HepG2 (cell line): ENCODE results near the gene TREH. TPM values are rescaled to one million over a fixed set of nuclear protein-coding genes. Genes with fewer than 3 reads are reported as not detected.

Source experiments
- AHR ChIP-seq: IDR thresholded peaks from 2 replicates; pipeline ENCODE4 v1.6.1; 2018; ENCODE audit warnings: missing genetic modification reagents, missing compliant biosample characterization
- CENPX ChIP-seq: sonication (generic); formaldehyde crosslinking; IDR thresholded peaks from 2 replicates; pipeline ENCODE4 v1.9.0; 2021; ENCODE audit warnings: mild to moderate bottlenecking, missing genetic modification reagents, moderate library complexity
- DNMT3B ChIP-seq: conservative IDR thresholded peaks from 2 replicates; pipeline ENCODE4 v1.6.1; 2016; ENCODE audit warnings: missing biosample characterization, control low read depth
- LCORL ChIP-seq, 2 experiments: fragments of 450-650 bp in 1 of 2; sonication (generic) in 1 of 2; formaldehyde crosslinking in 1 of 2; IDR thresholded peaks; 2 replicates each; pipeline versions ENCODE4 v1.5.0 to v1.6.1; 2017 to 2020; ENCODE audit warnings: antibody characterized with exemption in 1 of 2, missing genetic modification reagents in 1 of 2
- NFYB ChIP-seq: sonication (generic); formaldehyde crosslinking; IDR thresholded peaks from 2 replicates; pipeline ENCODE4 v1.4.0; 2020; ENCODE audit warnings: missing genetic modification reagents
- RCOR2 ChIP-seq: IDR thresholded peaks from 2 replicates; pipeline ENCODE4 v1.6.1; 2016; ENCODE audit warnings: missing biosample characterization, missing genetic modification reagents
- SETDB1 ChIP-seq: sonication (generic); formaldehyde crosslinking; IDR thresholded peaks from 2 replicates; pipeline ENCODE4 v1.5.1; 2020; ENCODE audit warnings: missing genetic modification reagents, mild to moderate bottlenecking, borderline replicate concordance
- ZEB1 ChIP-seq: IDR thresholded peaks from 2 replicates; pipeline ENCODE4 v1.6.1; 2012; ENCODE audit warnings: mild to moderate bottlenecking, low read depth, inconsistent platforms; ENCODE audit not compliant: insufficient replicate concordance
- ZNF101 ChIP-seq: sonication (generic); formaldehyde crosslinking; IDR thresholded peaks from 2 replicates; pipeline ENCODE4 v1.4.0; 2020; ENCODE audit warnings: mild to moderate bottlenecking, low read depth, missing genetic modification reagents, borderline replicate concordance
- ZNF616 ChIP-seq: sonication (generic); formaldehyde crosslinking; IDR thresholded peaks from 2 replicates; pipeline ENCODE4 v1.5.0; 2020; ENCODE audit warnings: low read depth, mild to moderate bottlenecking, missing genetic modification reagents
- ZNF678 ChIP-seq: sonication (generic); formaldehyde crosslinking; IDR thresholded peaks from 2 replicates; pipeline ENCODE4 v1.4.0; 2020; ENCODE audit warnings: mild to moderate bottlenecking, missing genetic modification reagents
- polyA plus RNA-seq, 8 experiments: library from polyadenylated mRNA; depleted of rRNA in 3 of 8; stranded (reverse) in 7 of 8; unstranded in 1 of 8; fragments of >200 nt; fragmentation: Illumina TruSeq in 4 of 8; extraction: Trizol in 4 of 8; gene quantifications; 2 replicates each; pipeline versions ENCODE4 v1.2.1 to v1.2.3, GENCODE V29; 2011 to 2016; ENCODE audit warnings: low read depth in 4 of 8, missing spikeins in 1 of 8, mixed read lengths in 1 of 8; ENCODE audit not compliant: insufficient read depth in 1 of 8
- total RNA-seq, 5 experiments: library from RNA; depleted of rRNA; stranded (reverse); fragments of >200 nt; fragmentation: Illumina TruSeq; extraction: Trizol; gene quantifications; 2 replicates each; pipeline ENCODE4 v1.2.3, GENCODE V29; 2016; ENCODE audit warnings: low read depth in 1 of 5
- TF ChIP-seq, protein P1 (sequence below): sonication (generic); formaldehyde crosslinking; IDR thresholded peaks from 2 replicates; pipeline ENCODE4 v1.4.0; 2020; ENCODE audit warnings: missing genetic modification reagents
- TF ChIP-seq, protein P2 (sequence below): sonication (generic); formaldehyde crosslinking; IDR thresholded peaks from 2 replicates; pipeline ENCODE4 v1.5.0; 2020; ENCODE audit warnings: mild to moderate bottlenecking, missing genetic modification reagents, borderline replicate concordance
- TF ChIP-seq, protein P3 (sequence below): sonication (generic); formaldehyde crosslinking; IDR thresholded peaks from 2 replicates; pipeline ENCODE4 v1.4.0; 2020; ENCODE audit warnings: missing genetic modification reagents
- TF ChIP-seq, protein P4 (sequence below): sonication (generic); formaldehyde crosslinking; IDR thresholded peaks from 2 replicates; pipeline ENCODE4 v1.8.1; 2023; ENCODE audit warnings: mild to moderate bottlenecking, missing genetic modification reagents
- TF ChIP-seq, protein P5 (sequence below): sonication (generic); formaldehyde crosslinking; IDR thresholded peaks from 2 replicates; pipeline ENCODE4 v1.4.0; 2020; ENCODE audit warnings: mild to moderate bottlenecking, missing genetic modification reagents, borderline replicate concordance

TREH gene
- total and polyA plus RNA-seq, 2 of the 13 experiments (the other 11 are each of a cell fraction or from before 2014, with no cell fraction given), result 0.53 to 0.86 TPM

DNA sequence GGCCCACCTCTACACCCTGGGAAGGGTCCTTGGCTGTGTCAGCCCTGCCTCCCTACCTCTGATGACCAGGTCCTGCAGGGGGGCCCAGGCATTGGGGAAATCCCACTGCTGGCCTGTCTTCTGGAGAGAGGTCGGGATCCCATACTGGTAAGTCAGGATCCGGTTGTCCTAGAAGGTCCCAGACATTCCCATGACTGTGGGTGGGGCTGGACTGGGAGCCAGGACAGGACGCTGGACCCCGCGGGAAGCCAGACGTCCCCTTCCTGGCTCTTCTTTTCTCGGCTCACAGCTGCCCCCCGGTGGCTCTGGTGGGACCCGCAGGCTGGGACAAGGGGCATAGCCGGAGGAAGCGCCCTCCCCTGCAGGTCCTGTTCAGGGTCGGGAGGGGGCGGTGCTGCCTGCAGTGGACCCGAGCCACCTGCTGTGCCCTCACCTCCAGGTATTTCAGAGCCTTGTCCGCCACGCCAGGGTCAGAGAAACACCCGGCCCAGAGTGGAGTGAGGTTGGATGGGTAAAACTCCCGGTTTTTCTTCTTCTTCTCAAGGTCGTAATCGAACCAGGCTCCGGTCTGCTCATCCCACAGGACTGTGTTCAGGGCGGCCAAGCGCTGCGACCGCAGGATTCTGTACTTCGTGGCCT lies 20.0 kb downstream of the TREH start (continued):
- TF ChIP-seq, protein P1, sequence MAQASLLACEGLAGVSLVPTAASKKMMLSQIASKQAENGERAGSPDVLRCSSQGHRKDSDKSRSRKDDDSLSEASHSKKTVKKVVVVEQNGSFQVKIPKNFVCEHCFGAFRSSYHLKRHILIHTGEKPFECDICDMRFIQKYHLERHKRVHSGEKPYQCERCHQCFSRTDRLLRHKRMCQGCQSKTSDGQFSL, result no peak
- TF ChIP-seq, protein P2, sequence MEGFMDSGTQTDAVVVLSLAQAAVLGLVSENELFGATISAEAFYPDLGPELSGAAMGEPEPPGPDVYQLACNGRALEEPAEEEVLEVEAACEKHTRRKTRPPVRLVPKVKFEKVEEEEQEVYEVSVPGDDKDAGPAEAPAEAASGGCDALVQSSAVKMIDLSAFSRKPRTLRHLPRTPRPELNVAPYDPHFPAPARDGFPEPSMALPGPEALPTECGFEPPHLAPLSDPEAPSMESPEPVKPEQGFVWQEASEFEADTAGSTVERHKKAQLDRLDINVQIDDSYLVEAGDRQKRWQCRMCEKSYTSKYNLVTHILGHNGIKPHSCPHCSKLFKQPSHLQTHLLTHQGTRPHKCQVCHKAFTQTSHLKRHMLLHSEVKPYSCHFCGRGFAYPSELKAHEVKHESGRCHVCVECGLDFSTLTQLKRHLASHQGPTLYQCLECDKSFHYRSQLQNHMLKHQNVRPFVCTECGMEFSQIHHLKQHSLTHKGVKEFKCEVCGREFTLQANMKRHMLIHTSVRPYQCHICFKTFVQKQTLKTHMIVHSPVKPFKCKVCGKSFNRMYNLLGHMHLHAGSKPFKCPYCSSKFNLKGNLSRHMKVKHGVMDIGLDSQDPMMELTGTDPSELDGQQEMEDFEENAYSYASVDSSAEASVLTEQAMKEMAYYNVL (CRISPR knock-in tag), result no peak
- TF ChIP-seq, protein P3, sequence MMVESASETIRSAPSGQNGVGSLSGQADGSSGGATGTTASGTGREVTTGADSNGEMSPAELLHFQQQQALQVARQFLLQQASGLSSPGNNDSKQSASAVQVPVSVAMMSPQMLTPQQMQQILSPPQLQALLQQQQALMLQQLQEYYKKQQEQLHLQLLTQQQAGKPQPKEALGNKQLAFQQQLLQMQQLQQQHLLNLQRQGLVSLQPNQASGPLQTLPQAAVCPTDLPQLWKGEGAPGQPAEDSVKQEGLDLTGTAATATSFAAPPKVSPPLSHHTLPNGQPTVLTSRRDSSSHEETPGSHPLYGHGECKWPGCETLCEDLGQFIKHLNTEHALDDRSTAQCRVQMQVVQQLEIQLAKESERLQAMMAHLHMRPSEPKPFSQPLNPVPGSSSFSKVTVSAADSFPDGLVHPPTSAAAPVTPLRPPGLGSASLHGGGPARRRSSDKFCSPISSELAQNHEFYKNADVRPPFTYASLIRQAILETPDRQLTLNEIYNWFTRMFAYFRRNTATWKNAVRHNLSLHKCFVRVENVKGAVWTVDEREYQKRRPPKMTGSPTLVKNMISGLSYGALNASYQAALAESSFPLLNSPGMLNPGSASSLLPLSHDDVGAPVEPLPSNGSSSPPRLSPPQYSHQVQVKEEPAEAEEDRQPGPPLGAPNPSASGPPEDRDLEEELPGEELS (CRISPR knock-in tag), result 0 out of 2 replicates have a peak, but pooled peaks have one; percentile 25
- no peak for TF ChIP-seq NFYB (CRISPR knock-in tag)
- no peak for TF ChIP-seq RCOR2 (CRISPR knock-in tag)
- no peak for TF ChIP-seq ZNF678 (CRISPR knock-in tag)
- TF ChIP-seq ZEB1, result peak; percentile 36
- TF ChIP-seq AHR, result peak; percentile 51; the same call in 1 of the 2 replicates
- TF ChIP-seq, protein P4, sequence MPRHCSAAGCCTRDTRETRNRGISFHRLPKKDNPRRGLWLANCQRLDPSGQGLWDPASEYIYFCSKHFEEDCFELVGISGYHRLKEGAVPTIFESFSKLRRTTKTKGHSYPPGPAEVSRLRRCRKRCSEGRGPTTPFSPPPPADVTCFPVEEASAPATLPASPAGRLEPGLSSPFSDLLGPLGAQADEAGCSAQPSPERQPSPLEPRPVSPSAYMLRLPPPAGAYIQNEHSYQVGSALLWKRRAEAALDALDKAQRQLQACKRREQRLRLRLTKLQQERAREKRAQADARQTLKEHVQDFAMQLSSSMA (CRISPR knock-in tag), result no peak
- TF ChIP-seq SETDB1 (CRISPR knock-in tag), result no peak
- TF ChIP-seq CENPX (CRISPR knock-in tag), result no peak
- TF ChIP-seq, protein P5, sequence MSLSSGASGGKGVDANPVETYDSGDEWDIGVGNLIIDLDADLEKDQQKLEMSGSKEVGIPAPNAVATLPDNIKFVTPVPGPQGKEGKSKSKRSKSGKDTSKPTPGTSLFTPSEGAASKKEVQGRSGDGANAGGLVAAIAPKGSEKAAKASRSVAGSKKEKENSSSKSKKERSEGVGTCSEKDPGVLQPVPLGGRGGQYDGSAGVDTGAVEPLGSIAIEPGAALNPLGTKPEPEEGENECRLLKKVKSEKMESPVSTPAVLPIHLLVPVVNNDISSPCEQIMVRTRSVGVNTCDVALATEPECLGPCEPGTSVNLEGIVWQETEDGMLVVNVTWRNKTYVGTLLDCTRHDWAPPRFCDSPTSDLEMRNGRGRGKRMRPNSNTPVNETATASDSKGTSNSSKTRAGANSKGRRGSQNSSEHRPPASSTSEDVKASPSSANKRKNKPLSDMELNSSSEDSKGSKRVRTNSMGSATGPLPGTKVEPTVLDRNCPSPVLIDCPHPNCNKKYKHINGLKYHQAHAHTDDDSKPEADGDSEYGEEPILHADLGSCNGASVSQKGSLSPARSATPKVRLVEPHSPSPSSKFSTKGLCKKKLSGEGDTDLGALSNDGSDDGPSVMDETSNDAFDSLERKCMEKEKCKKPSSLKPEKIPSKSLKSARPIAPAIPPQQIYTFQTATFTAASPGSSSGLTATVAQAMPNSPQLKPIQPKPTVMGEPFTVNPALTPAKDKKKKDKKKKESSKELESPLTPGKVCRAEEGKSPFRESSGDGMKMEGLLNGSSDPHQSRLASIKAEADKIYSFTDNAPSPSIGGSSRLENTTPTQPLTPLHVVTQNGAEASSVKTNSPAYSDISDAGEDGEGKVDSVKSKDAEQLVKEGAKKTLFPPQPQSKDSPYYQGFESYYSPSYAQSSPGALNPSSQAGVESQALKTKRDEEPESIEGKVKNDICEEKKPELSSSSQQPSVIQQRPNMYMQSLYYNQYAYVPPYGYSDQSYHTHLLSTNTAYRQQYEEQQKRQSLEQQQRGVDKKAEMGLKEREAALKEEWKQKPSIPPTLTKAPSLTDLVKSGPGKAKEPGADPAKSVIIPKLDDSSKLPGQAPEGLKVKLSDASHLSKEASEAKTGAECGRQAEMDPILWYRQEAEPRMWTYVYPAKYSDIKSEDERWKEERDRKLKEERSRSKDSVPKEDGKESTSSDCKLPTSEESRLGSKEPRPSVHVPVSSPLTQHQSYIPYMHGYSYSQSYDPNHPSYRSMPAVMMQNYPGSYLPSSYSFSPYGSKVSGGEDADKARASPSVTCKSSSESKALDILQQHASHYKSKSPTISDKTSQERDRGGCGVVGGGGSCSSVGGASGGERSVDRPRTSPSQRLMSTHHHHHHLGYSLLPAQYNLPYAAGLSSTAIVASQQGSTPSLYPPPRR (CRISPR knock-in tag), result no peak
- no peak for TF ChIP-seq DNMT3B (CRISPR knock-in tag)
- no peak for TF ChIP-seq LCORL (IDR thresholded peaks at IDR 0.05)
- 0 out of 2 replicates have a peak, but pooled peaks have one; percentile 38 for TF ChIP-seq LCORL (CRISPR knock-in tag; IDR thresholded peaks at IDR 0.05)
- no peak for TF ChIP-seq ZNF101 (CRISPR knock-in tag)
- no peak for TF ChIP-seq ZNF616 (CRISPR knock-in tag)
